SJCRH30 (cell line): ENCODE data around the gene SLC23A2. TPM values are rescaled to one million over a fixed set of nuclear protein-coding genes. Genes with fewer than 3 reads are reported as not detected.
"Not testable (repeated sequence)": the region's sequence is repeated elsewhere in the genome, so short reads cannot be mapped to it uniquely, and the experiment has no call there.

Source experiments
- DNase-seq, 2 experiments: peaks; one replicate each; pipeline ENCODE4 v3.0.0-alpha.2; 2015 to 2020
- H3K27ac ChIP-seq: fragments of 250-450 bp; sonication (Bioruptor Pico); 2 replicates; pipeline ENCODE4 v1.5.1; 2020; ENCODE audit warnings: mild to moderate bottlenecking, moderate library complexity
- H3K27me3 ChIP-seq: fragments of 250-450 bp; sonication (Bioruptor Pico); 2 replicates; pipeline ENCODE4 v1.5.1; 2020; ENCODE audit warnings: mild to moderate bottlenecking, moderate library complexity
- H3K36me3 ChIP-seq: fragments of 250-450 bp; sonication (Bioruptor Pico); 2 replicates; pipeline ENCODE4 v1.5.1; 2020; ENCODE audit warnings: mild to moderate bottlenecking, moderate library complexity
- H3K4me1 ChIP-seq: fragments of 250-450 bp; sonication (Bioruptor Pico); 2 replicates; pipeline ENCODE4 v1.5.1; 2020; ENCODE audit warnings: mild to moderate bottlenecking, moderate library complexity
- H3K4me3 ChIP-seq: fragments of 250-450 bp; sonication (Bioruptor Pico); 2 replicates; pipeline ENCODE4 v1.5.1; 2020; ENCODE audit warnings: mild to moderate bottlenecking, moderate library complexity
- H3K9me3 ChIP-seq: fragments of 250-450 bp; sonication (Bioruptor Pico); replicated peaks from 2 replicates; pipeline ENCODE4 v1.5.1; 2020; ENCODE audit warnings: mild to moderate bottlenecking, moderate library complexity
- total RNA-seq: library from RNA; depleted of rRNA; stranded (reverse); fragments of >200 nt; shearing (Covaris generic); gene quantifications from 2 replicates; pipeline ENCODE4 v1.2.3, GENCODE V29; 2014

Gene SLC23A2
- total RNA-seq, 1 experiment from 2014 or later = 21.1 TPM

GRCh38 chr20:5028258-5029059 lies 27.1 kb upstream of the SLC23A2 start:
- H3K4me1 ChIP-seq, H3K4me3 ChIP-seq, H3K27me3 ChIP-seq, H3K36me3 ChIP-seq, H3K27ac ChIP-seq, H3K9me3 ChIP-seq, DNase-seq: not testable (repeated sequence)

DNA sequence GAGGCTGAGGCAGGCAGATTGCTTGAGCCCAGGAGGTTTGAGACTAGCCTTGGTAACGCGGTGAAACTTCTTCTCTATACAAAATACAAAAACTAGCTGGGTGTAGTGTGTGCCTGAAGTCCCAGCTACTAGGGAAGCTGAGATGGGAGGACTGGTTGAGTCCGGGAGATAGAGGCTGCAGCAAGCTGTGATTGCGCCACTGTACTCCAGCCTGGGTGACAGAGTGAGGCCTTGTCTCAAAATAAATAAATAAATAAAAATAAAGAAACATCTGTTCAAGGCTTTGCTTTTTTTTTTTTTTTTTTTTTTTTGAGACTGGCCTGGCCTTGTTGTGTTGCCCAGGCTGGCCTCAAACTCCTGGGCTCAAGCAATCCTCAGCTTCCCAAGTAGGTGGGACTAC lies 23.7 kb upstream of the SLC23A2 start:
- no peaks in the 10 kb centered on the region for H3K27me3 ChIP-seq
- peak in 1 of 2 experiments; percentile 15 for DNase-seq
- no peak overlapping the region for H3K4me3 ChIP-seq
- no peaks in the 10 kb centered on the region for H3K9me3 ChIP-seq
- H3K36me3 ChIP-seq = no peaks in the 10 kb centered on the region
- H3K27ac ChIP-seq = no peak overlapping the region
- H3K4me1 ChIP-seq = no peaks in the 10 kb centered on the region

- no peaks in the 10 kb centered on the region for H3K27me3 ChIP-seq
- H3K4me1 ChIP-seq = no peaks in the 10 kb centered on the region
- DNase-seq = no peak
- H3K36me3 ChIP-seq = no peaks in the 10 kb centered on the region
- H3K9me3 ChIP-seq = no peaks in the 10 kb centered on the region
- H3K4me3 ChIP-seq = no peak overlapping the region
- no peak overlapping the region for H3K27ac ChIP-seq
Measured at GRCh38 chr20:5024103-5024502, 22.8 kb upstream of the SLC23A2 start.

GRCh38 chr20:5023171-5023570 lies 21.9 kb upstream of the SLC23A2 start:
- H3K4me1 ChIP-seq, H3K27ac ChIP-seq, H3K36me3 ChIP-seq, H3K4me3 ChIP-seq, H3K27me3 ChIP-seq, H3K9me3 ChIP-seq, DNase-seq: not testable (repeated sequence)

DNA sequence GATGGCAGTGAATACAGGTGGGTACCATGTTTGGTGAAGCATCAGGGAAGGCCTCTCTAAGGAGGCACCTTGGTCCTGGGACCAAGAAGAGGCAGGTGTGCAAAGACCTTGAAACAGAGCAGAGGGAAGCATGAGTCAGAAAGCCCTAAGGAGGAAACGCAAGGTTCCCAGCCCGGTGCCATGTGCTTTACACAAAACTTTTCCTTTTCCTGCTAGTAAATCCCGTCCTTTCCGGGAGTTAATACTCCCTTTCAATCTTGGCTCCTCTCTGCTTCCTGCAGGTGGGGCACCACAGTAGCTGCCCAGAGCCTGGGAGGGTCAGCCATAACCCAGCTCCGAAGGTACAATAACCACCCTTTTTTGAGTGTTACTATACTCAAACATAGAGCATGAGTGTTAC lies 19.4 kb upstream of the SLC23A2 start:
- no peaks in the 10 kb centered on the region for H3K4me1 ChIP-seq
- no peak overlapping the region for H3K27ac ChIP-seq
- H3K4me3 ChIP-seq = no peak overlapping the region
- H3K9me3 ChIP-seq = no peaks in the 10 kb centered on the region
- H3K36me3 ChIP-seq = no peaks in the 10 kb centered on the region
- DNase-seq = no peak
- H3K27me3 ChIP-seq = no peaks in the 10 kb centered on the region

GRCh38 chr20:5013682-5014447 lies 12.6 kb upstream of the SLC23A2 start:
- Histone ChIP-seq H3K4me1 (no peaks in the 10 kb centered on the region), H3K27ac (no peak overlapping the region), H3K9me3 (no peaks in the 10 kb centered on the region), H3K36me3 (no peaks in the 10 kb centered on the region), H3K27me3 (no peaks in the 10 kb centered on the region), H3K4me3 (no peak overlapping the region)
- no peak for DNase-seq

DNA sequence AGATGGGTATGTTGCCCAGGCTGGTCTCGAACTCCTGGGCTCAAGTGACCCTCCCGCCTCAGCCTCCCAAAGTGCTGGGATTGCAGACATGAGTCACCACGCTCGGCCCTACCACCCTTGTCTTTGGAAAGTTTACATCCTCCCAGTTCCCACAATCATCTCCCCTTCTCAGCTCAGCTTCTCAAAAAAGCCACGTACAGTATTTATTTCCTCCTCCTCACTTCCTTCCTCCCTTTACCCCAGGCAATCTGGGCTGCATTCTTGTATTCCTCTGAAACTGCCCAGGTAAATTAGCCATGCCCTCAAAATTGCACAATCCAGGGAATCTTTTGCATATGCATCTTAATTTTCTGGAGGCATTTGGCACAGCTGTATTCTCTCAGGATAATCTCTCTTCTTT lies 7.4 kb upstream of the SLC23A2 start:
- Histone ChIP-seq H3K36me3 (no peaks in the 10 kb centered on the region), H3K4me1 (no peaks in the 10 kb centered on the region), H3K4me3 (no peak overlapping the region), H3K27ac (no peak overlapping the region), H3K9me3 (no peaks in the 10 kb centered on the region), H3K27me3 (no peaks in the 10 kb centered on the region)
- DNase-seq = no peak

DNA sequence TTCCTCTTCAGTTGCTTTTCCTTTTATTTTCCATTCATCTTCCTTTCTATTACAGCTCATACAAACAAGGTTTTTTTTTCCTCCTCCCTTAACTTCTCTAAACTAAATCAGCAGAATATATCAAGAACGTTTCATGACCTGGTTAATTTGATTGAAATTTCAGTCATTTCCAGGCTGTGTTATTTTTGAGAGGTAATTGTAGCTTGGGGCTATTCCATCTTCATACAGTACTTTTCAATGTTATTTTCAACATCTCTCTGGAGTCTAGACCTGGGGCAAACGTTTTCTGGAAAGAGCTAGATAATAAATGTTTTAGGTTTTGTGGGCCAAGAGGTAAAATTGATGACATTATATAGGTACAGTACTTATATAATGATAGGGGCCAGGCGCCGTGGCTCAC lies 4.0 kb upstream of the SLC23A2 start:
- Histone ChIP-seq H3K36me3 (no peaks in the 10 kb centered on the region), H3K4me3 (no peak overlapping the region), H3K27ac (no peak overlapping the region), H3K27me3 (no peaks in the 10 kb centered on the region), H3K9me3 (no peaks in the 10 kb centered on the region), H3K4me1 (no peaks in the 10 kb centered on the region)
- no peak for DNase-seq

GRCh38 chr20:5004825-5005224 lies 3.5 kb upstream of the SLC23A2 start:
- not testable (repeated sequence) for DNase-seq, H3K4me3 ChIP-seq, H3K36me3 ChIP-seq, H3K4me1 ChIP-seq, H3K9me3 ChIP-seq, H3K27me3 ChIP-seq, H3K27ac ChIP-seq

DNA sequence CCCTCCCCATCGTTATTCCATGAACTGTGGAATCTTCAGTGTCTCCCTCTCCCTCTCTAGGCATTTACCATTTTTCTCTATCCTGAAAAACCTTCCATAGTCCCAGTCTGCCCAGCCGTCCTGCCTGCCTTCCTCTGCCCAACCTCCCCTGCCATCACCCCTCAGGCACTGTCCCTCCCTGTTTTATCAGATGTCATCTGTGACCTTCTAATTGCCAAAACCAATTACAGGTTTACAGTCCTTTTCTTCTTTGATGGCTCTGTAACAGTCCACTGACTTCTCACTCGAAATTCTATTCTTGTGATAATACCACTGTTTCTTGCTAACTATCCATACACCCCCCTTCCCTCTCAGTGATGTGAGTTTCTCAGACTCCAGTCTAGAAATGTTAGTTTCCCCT lies 2.3 kb upstream of the SLC23A2 start:
- no peaks in the 10 kb centered on the region for H3K36me3 ChIP-seq
- H3K27ac ChIP-seq = no peak overlapping the region
- H3K4me3 ChIP-seq = no peak overlapping the region
- no peaks in the 10 kb centered on the region for H3K9me3 ChIP-seq
- H3K4me1 ChIP-seq = 0 out of 2 replicates have a peak, but pooled peaks cover 3% of the 10 kb centered on the region
- no peaks in the 10 kb centered on the region for H3K27me3 ChIP-seq
- DNase-seq = no peak

- H3K36me3 ChIP-seq = no peaks in the 10 kb centered on the region
- no peak overlapping the region; the same call in 1 of the 2 replicates for H3K4me3 ChIP-seq
- no peak overlapping the region for H3K27ac ChIP-seq
Measured at GRCh38 chr20:5002077-5002413, 735 bp upstream of the SLC23A2 start.

DNA sequence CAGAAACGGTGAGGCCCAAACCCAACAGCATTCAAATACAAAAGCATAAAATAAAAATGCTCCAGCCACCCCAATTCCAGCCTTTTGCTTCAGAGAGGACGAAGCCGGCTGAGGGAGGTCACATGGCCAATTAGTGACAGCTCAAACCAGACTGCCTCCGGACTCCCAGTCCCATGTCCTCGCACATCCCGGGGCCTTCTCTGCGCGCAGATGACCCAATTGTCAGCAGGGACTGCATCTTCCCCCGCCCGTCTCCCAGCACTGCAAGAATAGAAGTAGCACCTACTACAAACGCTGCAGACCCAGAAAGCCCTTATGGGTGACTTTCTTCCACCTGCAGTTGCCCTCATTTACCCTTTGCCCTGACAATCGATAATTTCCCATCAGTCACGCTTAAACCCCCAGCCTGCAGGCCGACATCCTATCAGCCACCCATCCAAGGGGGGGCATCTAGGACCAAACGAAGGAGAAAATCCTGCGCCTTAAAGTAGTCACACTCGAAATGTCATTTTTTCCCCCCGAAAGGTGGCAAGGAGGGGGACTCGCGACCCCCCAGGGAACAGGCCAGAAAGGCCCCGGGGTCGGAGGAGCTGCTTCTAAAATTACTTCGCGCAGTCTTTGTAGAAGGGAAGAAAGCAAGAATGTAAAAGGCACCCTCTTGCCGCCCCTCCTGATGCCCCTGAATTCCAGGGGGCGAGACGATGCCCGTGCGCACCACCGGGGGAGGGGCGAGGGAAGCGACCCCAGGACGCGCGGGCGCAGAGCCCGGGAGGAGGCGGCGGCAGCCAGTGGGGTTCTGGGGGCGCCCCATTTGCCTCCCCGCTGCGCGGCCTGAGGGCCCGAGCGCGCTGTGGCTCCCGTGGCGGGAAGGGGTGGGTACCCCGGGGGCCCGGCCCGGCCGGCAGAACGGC lies 792 bp downstream of the SLC23A2 start:
- Histone ChIP-seq H3K36me3 (no peaks in the 10 kb centered on the region), H3K4me1 (0 out of 2 replicates have a peak, but pooled peaks cover 3% of the 10 kb centered on the region), H3K4me3 (peak overlapping the region; percentile 88), H3K27ac (no peak overlapping the region), H3K27me3 (no peaks in the 10 kb centered on the region), H3K9me3 (no peaks in the 10 kb centered on the region)
- DNase-seq = peak; percentile 35 to 38

More at GRCh38 chr20:5002077-5002413, 735 bp upstream of the SLC23A2 start:
- Histone ChIP-seq H3K27me3 (no peaks in the 10 kb centered on the region), H3K4me1 (0 out of 2 replicates have a peak, but pooled peaks cover 3% of the 10 kb centered on the region), H3K9me3 (no peaks in the 10 kb centered on the region)
- peak in 1 of 2 experiments; percentile 11 for DNase-seq

- DNase-seq = no peak
- no peak overlapping the region for H3K27ac ChIP-seq
- peak overlapping the region; percentile 88; the same call in 1 of the 2 replicates for H3K4me3 ChIP-seq
- H3K27me3 ChIP-seq = no peaks in the 10 kb centered on the region
- no peaks in the 10 kb centered on the region for H3K36me3 ChIP-seq
- H3K9me3 ChIP-seq = no peaks in the 10 kb centered on the region
- 0 out of 2 replicates have a peak, but pooled peaks cover 3% of the 10 kb centered on the region for H3K4me1 ChIP-seq
Measured at GRCh38 chr20:4999788-5000187, 1.5 kb downstream of the SLC23A2 start.

DNA sequence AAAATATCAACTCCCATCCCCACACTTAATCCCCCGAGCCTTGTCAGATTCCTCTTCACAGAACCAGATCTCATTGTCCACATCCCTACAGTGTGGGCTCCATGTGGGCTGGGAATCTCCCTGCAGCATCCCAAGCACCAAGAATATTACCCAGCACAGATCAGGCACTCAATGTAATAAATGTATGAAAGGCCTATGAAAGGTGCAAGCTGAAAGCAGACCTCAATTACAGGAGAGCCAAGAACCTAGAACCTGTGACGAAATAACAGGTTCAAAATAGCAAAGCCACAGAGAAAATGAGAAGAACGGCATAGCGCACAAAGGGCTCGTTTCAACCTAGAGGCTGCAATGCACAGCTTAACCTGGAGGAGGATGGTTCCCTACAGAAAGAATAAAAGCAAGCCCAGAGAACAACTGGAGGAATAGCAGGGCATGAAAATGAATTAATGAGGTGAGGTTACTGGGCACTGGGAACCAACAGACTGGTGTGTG lies 3.1 kb downstream of the SLC23A2 start:
- Histone ChIP-seq H3K4me3 (no peak overlapping the region), H3K27ac (no peak overlapping the region), H3K27me3 (no peaks in the 10 kb centered on the region), H3K9me3 (no peaks in the 10 kb centered on the region), H3K36me3 (no peaks in the 10 kb centered on the region), H3K4me1 (0 out of 2 replicates have a peak, but pooled peaks cover 3% of the 10 kb centered on the region)
- no peak for DNase-seq
